GM18505 (cell line): ENCODE results near the gene ZNRD2.

Source experiments
- ATAC-seq: cut with Tn5 transposase; IDR thresholded peaks from one replicate; pipeline ENCODE4 v1.9.1; 2021; ENCODE audit not compliant: unreplicated experiment
- POLR2A ChIP-seq: IDR thresholded peaks from 4 replicates; pipeline ENCODE4 v1.6.1; 2011; ENCODE audit warnings: borderline replicate concordance; ENCODE audit not compliant: insufficient read depth, insufficient read length; ENCODE audit errors: extremely low read depth

ZNRD2 gene

DNA sequence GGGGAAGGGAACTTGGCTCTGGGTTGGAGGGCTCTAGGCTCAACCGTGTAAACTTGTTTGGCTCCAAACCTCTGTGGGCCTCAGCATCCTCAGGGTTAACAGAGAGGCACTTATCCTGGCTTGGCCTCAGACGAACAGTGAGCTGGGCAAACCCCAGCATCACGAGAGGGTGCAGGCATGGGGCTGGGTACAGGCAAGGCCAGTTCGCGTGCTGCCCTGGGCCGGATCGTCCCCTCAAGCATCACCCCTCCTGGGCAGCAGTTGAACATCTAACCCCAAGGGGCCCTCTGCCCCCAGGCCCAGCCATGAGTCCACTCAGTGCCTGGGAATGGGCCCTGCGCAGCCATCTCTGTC, 7.5 kb downstream of the ZNRD2 start:
- no peak for TF ChIP-seq POLR2A
- no peak for ATAC-seq

DNA sequence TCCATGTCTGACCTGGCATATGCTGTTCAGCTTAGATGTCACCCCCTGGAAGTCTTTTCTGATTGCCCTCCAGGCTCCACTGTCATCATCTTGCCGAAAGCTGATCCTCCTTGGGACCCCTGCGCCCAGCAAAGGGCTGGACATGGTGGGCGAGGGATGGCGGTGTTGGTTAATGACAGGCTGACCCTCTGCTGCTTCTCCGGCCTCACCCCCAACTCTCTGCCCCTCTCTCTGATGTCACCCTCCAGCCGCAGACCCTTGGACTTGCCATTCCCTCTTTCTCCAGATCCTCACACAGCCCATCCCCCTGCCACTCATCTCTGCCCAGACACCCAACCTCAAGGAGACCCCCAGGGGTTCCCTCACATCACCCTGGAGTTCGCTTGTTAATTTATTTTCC, 7.9 kb downstream of the ZNRD2 start:
- no peak for TF ChIP-seq POLR2A
- ATAC-seq, result no peak

DNA sequence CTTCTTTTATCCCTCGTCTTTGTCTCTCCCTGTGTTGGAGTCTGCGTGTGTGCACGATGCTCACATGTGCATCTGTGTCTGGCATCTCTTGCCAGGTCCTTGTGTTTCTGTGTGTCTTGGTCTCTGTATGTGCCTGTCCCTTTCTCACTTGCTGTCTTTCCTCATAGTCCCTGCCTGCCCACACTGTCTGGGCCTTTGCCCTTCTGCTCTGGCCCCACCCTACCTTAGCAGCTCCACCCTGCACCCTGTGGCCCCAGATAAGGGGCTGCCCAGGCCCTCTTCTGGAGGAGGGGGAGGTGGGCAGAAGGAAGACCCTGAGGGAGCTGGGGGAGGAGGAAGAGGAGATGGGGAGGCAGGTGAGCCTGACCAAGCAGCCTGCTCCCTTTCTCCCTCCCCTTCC, 8.4 kb downstream of the ZNRD2 start:
- ATAC-seq, result no peak
- no peak for TF ChIP-seq POLR2A

DNA sequence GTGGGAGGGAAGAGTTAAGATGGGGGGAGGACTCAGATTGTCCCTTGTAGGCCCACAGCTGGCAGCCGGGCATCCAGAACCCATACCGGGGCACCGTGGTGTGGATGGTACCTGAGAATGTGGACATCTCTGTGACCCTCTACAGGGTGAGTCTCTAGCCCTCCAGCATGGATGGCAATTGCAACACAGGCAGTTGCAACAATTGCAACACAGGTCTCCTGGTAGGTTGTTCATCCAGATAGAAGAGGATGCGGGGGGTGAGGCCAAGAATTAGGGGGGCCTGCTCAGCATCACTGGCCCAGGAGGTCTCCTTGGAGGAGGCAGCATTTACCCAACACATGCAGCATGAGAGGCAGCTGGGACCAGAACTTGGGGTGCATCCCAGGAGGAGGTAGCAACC, 9.0 kb downstream of the ZNRD2 start:
- no peak for ATAC-seq

DNA sequence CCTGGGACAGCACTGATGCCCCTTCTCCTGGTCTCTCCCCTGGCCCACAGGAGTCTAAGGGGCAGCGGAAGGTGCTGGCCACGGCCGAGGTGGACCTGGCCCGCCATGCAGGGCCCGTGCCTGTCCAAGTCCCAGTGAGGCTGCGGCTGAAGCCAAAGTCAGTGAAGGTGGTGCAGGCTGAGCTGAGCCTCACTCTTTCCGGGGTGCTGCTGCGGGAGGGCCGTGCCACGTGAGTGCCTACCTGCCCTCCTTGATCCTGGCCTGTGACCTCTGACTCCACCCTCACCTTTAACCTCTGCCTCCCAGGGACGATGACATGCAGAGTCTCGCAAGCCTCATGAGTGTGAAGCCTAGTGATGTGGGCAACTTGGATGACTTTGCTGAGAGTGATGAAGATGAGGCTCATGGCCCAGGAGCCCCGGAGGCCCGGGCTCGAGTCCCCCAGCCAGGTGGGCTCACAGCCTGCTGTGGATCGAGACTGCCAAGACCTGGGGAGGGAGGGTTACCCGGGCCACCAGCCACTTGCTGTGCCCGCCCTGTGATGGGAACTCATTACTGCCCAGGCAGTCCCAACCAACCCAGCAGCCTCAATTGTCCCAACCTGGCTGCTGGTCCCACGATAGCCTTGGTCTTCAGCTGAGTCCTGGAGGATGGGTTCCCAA, 9.9 kb downstream of the ZNRD2 start:
- ATAC-seq, result no peak
- TF ChIP-seq POLR2A, result no peak

More for the DNA sequence above, 9.0 kb downstream of the ZNRD2 start:
- TF ChIP-seq POLR2A, result peak; percentile 1

DNA sequence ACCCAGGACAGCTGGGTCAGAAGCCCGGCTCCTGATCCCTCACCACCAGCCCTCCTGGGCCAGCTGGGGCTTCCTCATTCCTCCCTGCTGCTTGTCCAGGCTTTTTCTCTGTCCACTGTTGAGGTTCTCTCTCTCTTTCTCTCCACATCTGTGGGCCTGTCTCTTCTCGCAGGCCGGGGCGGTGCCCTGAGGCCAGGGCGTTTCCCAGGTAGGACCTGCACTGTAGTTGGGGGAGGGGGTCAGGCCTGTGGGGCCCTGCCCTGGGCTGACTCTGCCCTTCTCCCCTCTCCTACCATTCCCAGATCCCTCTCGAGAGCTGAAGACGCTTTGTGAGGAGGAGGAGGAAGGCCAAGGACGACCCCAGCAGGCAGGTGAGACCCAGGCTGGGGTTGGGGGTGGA, 10.5 kb downstream of the ZNRD2 start:
- ATAC-seq, result no peak
- TF ChIP-seq POLR2A, result no peak

DNA sequence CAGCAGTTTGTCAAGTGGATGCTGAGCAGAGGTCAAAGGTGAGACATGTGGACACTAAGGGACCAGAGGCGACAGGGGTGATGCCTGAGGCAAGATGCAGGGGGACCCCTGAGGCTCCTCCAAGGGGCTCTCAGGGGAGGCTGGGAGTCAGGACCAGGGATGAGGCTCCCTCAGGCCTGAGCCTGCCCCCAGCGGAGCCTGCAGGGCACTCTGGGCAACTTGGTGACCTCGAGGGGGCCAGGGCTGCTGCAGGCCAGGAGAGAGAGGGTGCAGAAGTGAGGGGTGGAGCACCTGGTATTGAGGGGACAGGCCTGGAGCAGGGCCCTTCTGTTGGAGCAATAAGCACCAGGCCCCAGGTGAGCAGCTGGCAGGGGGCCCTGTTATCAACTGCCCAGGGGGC, 11.7 kb downstream of the ZNRD2 start:
- peak; percentile 2 for TF ChIP-seq POLR2A
- ATAC-seq, result no peak

DNA sequence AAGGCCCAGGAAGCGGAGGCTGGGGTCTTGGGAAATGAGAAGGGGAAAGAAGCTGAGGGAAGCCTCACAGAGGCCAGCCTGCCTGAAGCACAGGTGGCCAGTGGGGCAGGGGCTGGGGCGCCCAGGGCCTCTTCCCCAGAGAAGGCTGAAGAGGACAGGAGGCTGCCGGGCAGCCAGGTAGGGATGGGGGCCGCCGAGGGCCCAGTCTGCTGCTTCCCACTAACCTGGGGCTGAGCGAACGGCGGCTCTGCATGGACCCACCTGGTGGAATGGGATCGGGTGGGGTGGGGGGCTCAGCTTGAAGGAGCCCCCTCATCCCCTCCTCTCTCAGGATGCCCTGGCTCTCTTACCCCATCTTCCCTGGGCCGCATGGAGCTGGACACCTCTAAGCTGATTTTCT, 13.3 kb downstream of the ZNRD2 start:
- no peak for ATAC-seq
- no peak for TF ChIP-seq POLR2A

DNA sequence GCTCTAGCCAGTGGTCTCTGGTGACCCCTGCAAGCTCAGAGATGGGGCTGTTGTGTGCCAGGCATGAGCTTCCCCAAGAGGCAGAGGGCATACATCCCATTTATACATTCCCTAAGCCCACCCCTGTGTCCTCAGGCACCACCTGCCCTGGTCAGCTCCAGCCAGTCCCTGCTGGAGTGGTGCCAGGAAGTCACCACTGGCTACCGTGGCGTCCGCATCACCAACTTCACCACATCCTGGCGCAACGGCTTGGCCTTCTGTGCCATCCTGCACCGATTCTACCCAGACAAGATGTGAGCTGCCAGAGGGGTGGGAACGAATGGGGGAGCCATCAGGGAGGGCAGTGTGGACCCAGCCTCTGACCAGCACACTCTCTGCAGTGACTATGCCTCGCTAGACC, 13.8 kb downstream of the ZNRD2 start:
- no peak for ATAC-seq
- no peak for TF ChIP-seq POLR2A

DNA sequence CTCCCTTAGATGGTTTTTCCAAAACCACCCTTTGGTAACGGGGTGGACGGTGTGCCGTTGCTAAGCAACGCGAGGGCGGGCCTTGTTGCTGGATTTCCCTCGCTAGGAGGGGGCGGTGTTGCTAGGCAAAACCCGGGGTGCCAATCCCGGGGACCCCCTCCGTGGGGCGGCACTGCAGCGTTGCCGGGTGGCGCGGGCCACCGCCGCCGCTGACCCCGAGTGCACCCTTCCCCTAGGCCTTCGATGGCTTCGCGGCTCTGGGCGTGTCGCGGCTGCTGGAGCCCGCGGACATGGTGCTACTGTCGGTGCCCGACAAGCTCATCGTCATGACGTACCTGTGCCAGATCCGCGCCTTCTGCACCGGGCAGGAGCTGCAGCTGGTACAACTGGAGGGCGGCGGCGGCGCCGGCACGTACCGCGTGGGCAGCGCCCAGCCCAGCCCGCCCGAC, 14.5 kb downstream of the ZNRD2 start:
- no peak for ATAC-seq
- no peak for TF ChIP-seq POLR2A

DNA sequence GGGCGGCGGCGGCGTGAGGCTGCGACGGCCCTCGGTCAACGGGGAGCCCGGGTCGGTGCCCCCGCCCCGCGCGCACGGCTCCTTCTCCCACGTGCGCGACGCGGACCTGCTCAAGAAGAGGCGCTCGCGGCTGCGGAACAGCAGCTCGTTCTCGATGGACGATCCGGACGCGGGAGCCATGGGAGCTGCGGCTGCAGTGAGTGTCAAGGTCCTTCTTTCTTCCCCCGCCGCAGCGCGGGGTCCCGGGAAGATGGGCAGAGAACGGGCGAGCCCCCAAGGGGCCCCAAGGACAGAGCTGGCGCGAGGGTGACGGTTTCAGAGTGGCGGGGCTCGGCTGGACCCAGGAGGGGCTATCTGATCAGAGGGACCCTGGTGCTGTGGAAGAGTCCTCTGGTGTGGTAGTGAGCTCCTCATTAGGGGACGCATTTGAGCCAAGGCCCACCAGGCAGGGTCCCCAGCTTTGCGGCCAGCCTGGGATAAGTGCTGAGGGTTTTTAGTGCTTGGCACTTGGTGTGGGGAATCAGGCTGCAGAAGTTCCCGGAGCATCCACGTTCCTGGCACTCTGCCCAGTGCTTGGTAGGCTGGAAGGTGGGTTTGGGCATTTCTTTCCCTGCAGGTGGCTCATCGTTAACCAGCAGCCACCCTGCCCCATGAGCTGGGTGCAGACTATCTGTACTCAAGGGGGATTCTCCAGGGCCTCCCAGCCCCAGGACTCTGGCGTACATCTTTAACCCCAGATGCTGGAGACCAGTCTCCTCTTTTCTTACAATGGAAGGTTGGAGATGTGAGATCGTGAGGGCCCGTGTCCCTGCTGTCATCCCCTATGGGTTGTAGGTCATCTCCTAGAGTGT, 15.3 kb downstream of the ZNRD2 start:
- ATAC-seq, result no peak
- TF ChIP-seq POLR2A, result no peak

DNA sequence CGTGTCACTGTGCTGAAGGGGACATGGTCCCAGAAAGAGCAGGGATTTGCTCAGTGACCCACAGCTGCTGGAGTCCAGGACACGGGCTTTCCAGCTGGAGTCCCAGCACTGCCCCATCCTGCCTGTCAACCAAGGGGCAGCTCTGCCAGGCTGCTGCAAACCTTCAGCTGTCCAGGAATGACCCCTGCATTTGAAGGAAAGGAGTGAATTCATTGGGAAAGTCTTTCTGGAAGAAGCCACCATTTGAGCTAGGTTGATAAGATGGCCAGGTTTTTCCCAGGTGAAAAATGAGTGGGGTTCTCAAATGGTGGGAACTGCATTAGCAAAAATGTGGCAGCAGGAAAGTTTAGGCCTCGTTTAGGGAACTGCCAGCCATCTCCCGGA, 16.0 kb downstream of the ZNRD2 start:
- no peak for ATAC-seq
- no peak for TF ChIP-seq POLR2A

DNA sequence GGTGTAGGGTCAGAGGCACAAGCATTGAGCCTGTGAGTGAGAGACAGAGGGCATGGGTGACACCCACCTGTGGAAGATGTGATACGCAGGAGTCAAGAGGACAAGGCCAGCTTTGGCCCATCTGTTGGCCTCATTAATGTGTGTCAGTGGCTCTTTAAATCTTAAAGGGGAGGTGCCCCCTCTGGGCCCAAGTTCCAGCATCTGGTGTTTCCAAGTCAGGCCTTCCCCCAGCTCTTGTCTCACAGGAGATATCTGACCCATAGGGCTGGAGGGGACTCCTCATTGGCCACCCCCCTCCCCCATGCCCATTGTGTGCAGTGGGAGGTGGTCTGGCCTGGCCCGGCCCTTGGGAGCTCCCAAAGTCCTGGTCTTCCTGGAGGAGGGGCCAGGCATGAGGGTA, 16.4 kb downstream of the ZNRD2 start:
- no peak for TF ChIP-seq POLR2A

More for the DNA sequence above, 16.4 kb downstream of the ZNRD2 start:
- ATAC-seq, result no peak
